ENCODE data around the gene TXK. TPM values are rescaled to one million over a fixed set of nuclear protein-coding genes. Genes with fewer than 3 reads are reported as not detected.

TXK gene
- polyA plus RNA-seq, 1 donor = 4.9 TPM

GRCh38 chr4:48138511-48138910 is 4.5 kb upstream of the TXK start:
- DNase-seq = no peak
- Histone ChIP-seq H3K27ac (ENCODE audit: low read length) (no peak overlapping the region), H3K27me3 (ENCODE audit: control insufficient read depth, insufficient read depth, low read length) (no peaks in the 10 kb centered on the region), H3K9me3 (ENCODE audit: control insufficient read depth, low read depth, low read length) (no peaks in the 10 kb centered on the region), H3K4me1 (ENCODE audit: control insufficient read depth, insufficient read depth, low read length) (no peaks in the 10 kb centered on the region), H3K4me3 (ENCODE audit: low read length) (no peak overlapping the region), H3K36me3 (ENCODE audit: control insufficient read depth, insufficient read depth, low read length) (peaks cover 6% of the 10 kb centered on the region)
- 100% methylated on average over 2 of the region's 7 CpGs for WGBS (ENCODE audit: insufficient coverage, low lambda C conversion rate)

DNA sequence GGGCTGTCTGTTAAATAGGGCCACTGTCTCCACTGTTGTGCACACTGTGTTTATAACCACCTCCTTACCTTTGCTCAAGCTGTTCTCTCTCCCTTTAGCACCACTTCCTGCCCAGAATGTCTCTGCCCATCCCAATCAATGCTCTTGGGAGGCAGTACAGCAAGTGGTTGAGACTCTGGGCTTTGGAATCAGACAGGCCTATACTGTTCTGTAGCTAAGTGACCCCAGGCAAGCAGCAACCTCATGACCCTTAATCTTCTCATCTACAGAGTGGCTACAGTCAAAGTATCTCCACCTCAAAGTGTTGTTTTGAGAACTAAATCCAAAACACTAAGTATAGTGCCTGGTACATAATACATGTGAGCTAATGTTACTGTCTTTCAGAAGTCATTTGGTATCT is 3.8 kb upstream of the TXK start:
- Histone ChIP-seq H3K27ac (ENCODE audit: low read length) (no peak overlapping the region), H3K4me1 (ENCODE audit: control insufficient read depth, insufficient read depth, low read length) (no peaks in the 10 kb centered on the region), H3K9me3 (ENCODE audit: control insufficient read depth, low read depth, low read length) (no peaks in the 10 kb centered on the region), H3K27me3 (ENCODE audit: control insufficient read depth, insufficient read depth, low read length) (no peaks in the 10 kb centered on the region), H3K36me3 (ENCODE audit: control insufficient read depth, insufficient read depth, low read length) (peaks cover 6% of the 10 kb centered on the region), H3K4me3 (ENCODE audit: low read length) (no peak overlapping the region)
- no peak for DNase-seq

- Histone ChIP-seq H3K4me1 (ENCODE audit: control insufficient read depth, insufficient read depth, low read length) (peaks cover 5% of the 10 kb centered on the region), H3K27me3 (ENCODE audit: control insufficient read depth, insufficient read depth, low read length) (no peaks in the 10 kb centered on the region), H3K27ac (ENCODE audit: low read length) (no peak overlapping the region), H3K36me3 (ENCODE audit: control insufficient read depth, insufficient read depth, low read length) (peaks cover 6% of the 10 kb centered on the region), H3K4me3 (ENCODE audit: low read length) (no peak overlapping the region), H3K9me3 (ENCODE audit: control insufficient read depth, low read depth, low read length) (no peaks in the 10 kb centered on the region)
- DNase-seq = no peak
Measured at GRCh38 chr4:48133669-48134068, 381 bp downstream of the TXK start.

GRCh38 chr4:48131736-48132135 is 2.3 kb downstream of the TXK start:
- H3K36me3 ChIP-seq (ENCODE audit: control insufficient read depth, insufficient read depth, low read length) = peaks cover 6% of the 10 kb centered on the region
- WGBS (ENCODE audit: insufficient coverage, low lambda C conversion rate) = no CpG with 5 or more reads among the region's 4 CpGs
- H3K9me3 ChIP-seq (ENCODE audit: control insufficient read depth, low read depth, low read length) = no peaks in the 10 kb centered on the region
- no peaks in the 10 kb centered on the region for H3K27me3 ChIP-seq (ENCODE audit: control insufficient read depth, insufficient read depth, low read length)
- no peak overlapping the region for H3K27ac ChIP-seq (ENCODE audit: low read length)
- H3K4me1 ChIP-seq (ENCODE audit: control insufficient read depth, insufficient read depth, low read length) = peaks cover 5% of the 10 kb centered on the region
- H3K4me3 ChIP-seq (ENCODE audit: low read length) = no peak overlapping the region
- no peak for DNase-seq

- Histone ChIP-seq H3K4me1 (ENCODE audit: control insufficient read depth, insufficient read depth, low read length) (peaks cover 5% of the 10 kb centered on the region), H3K27ac (ENCODE audit: low read length) (no peak overlapping the region)
- no CpG with 5 or more reads among the region's 7 CpGs for WGBS (ENCODE audit: insufficient coverage, low lambda C conversion rate)
Measured at GRCh38 chr4:48130100-48130499, 4.0 kb downstream of the TXK start.

DNA sequence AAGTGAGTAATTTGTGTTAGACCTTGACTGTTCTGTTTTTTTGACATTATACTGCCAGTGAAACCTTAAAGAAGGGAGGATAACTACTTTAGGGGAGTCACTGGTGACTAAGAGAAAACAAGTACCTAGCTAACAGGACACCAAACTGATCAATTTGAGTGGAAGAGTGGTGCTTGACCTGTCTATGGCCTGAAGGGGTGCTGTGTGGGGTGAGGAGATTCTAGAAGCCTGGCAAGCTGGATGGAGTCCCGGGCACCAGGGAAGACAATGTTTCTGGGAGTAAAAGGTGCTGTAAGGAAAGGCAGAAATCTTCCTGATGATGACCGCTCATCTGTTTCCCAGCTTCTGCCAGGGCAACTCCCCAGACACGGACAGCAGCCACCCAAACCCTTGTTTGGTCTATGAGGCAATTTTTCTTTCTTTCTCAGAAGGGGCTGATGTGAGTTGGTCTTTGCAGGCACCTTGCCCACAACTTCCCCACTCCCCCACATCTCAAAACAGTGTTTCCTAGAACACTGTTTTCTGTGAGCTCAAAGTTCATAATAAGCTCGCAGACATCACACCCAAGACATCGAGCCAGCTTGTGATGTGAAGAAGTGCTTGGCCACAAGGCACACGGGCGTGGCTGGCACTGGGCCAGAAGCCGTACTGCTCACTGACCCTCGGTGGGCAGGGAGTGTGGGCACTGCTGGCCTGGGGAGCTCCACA is 4.6 kb downstream of the TXK start:
- Histone ChIP-seq H3K4me3 (ENCODE audit: low read length) (no peak overlapping the region), H3K4me1 (ENCODE audit: control insufficient read depth, insufficient read depth, low read length) (peaks cover 5% of the 10 kb centered on the region), H3K36me3 (ENCODE audit: control insufficient read depth, insufficient read depth, low read length) (no peaks in the 10 kb centered on the region), H3K27ac (ENCODE audit: low read length) (no peak overlapping the region), H3K27me3 (ENCODE audit: control insufficient read depth, insufficient read depth, low read length) (no peaks in the 10 kb centered on the region), H3K9me3 (ENCODE audit: control insufficient read depth, low read depth, low read length) (no peaks in the 10 kb centered on the region)
- no CpG with 5 or more reads among the region's 9 CpGs for WGBS (ENCODE audit: insufficient coverage, low lambda C conversion rate)
- peak; percentile 19 to 57 for DNase-seq

More at GRCh38 chr4:48130100-48130499, 4.0 kb downstream of the TXK start:
- Histone ChIP-seq H3K36me3 (ENCODE audit: control insufficient read depth, insufficient read depth, low read length) (no peaks in the 10 kb centered on the region), H3K9me3 (ENCODE audit: control insufficient read depth, low read depth, low read length) (no peaks in the 10 kb centered on the region), H3K4me3 (ENCODE audit: low read length) (no peak overlapping the region), H3K27me3 (ENCODE audit: control insufficient read depth, insufficient read depth, low read length) (no peaks in the 10 kb centered on the region)
- no peak for DNase-seq

DNA sequence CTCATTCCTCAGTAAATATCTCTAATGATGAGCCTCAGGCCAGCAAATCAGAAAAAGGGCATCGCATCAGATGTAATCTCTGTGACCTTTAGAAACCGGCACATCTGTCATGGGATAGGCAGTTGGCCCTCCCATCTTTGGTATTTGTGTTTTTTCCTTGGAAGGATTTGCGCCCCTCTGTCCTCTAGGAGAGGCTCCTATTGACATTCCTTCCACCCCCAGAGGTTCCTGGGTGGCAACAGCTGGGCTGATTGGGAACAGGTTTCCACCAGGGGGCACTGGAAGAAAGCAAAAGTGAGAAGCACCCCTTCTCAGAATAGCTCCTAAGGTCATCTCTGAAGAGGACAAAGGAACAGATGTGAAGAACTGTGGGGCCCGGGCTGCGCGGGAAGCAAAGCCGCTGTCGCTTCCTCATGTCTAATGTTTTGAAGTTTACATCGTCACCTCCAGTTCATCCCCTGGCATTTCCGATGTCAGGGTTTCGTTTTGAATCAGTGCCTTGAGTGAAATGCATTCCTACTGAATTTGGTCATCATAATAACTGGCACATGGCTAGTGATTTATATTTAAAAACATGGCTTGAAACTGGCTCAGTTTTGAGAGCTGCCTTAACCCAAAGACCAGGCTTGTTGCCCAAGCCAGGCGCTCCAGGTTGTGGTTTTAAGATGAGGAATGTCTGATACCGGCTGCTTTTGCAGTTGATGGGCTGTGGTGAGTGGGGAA is 6.2 kb downstream of the TXK start:
- WGBS (ENCODE audit: insufficient coverage, low lambda C conversion rate) = no CpG with 5 or more reads among the region's 13 CpGs
- H3K4me3 ChIP-seq (ENCODE audit: low read length) = no peak overlapping the region
- H3K36me3 ChIP-seq (ENCODE audit: control insufficient read depth, insufficient read depth, low read length) = no peaks in the 10 kb centered on the region
- H3K4me1 ChIP-seq (ENCODE audit: control insufficient read depth, insufficient read depth, low read length) = peaks cover 5% of the 10 kb centered on the region
- H3K9me3 ChIP-seq (ENCODE audit: control insufficient read depth, low read depth, low read length) = no peaks in the 10 kb centered on the region
- H3K27me3 ChIP-seq (ENCODE audit: control insufficient read depth, insufficient read depth, low read length) = peaks cover 2% of the 10 kb centered on the region
- no peak overlapping the region for H3K27ac ChIP-seq (ENCODE audit: low read length)
- peak; percentile 28 to 59 for DNase-seq

GRCh38 chr4:48127231-48127630 is 6.8 kb downstream of the TXK start:
- no peak overlapping the region for H3K4me3 ChIP-seq (ENCODE audit: low read length)
- H3K9me3 ChIP-seq (ENCODE audit: control insufficient read depth, low read depth, low read length) = no peaks in the 10 kb centered on the region
- no peak overlapping the region for H3K27ac ChIP-seq (ENCODE audit: low read length)
- H3K36me3 ChIP-seq (ENCODE audit: control insufficient read depth, insufficient read depth, low read length) = no peaks in the 10 kb centered on the region
- H3K27me3 ChIP-seq (ENCODE audit: control insufficient read depth, insufficient read depth, low read length) = peaks cover 2% of the 10 kb centered on the region
- no peak for DNase-seq
- H3K4me1 ChIP-seq (ENCODE audit: control insufficient read depth, insufficient read depth, low read length) = peaks cover 5% of the 10 kb centered on the region
- no CpG with 5 or more reads among the region's 3 CpGs for WGBS (ENCODE audit: insufficient coverage, low lambda C conversion rate)

DNA sequence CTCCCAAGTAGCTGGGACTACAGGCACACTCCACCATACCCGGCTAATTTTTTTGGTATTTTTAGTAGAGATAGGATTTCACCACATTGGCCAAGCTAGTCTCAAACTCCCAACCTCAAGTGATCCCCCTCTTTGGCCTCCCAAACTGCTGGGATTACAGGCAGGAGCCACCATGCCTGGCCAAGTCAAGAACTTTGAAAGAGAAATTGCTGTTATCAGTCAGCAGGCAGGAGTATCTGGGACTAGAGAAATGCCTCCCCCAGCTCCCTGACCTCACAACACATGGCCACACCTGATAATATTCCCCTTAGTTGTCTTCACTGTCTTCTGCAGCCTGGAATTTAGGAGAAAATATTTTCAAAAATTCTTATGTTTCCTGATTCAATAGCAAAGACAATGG is 7.4 kb downstream of the TXK start:
- peaks cover 2% of the 10 kb centered on the region for H3K27me3 ChIP-seq (ENCODE audit: control insufficient read depth, insufficient read depth, low read length)
- no CpG with 5 or more reads among the region's 1 CpG for WGBS (ENCODE audit: insufficient coverage, low lambda C conversion rate)
- H3K27ac ChIP-seq (ENCODE audit: low read length) = no peak overlapping the region
- H3K9me3 ChIP-seq (ENCODE audit: control insufficient read depth, low read depth, low read length) = no peaks in the 10 kb centered on the region
- H3K36me3 ChIP-seq (ENCODE audit: control insufficient read depth, insufficient read depth, low read length) = no peaks in the 10 kb centered on the region
- peaks cover 5% of the 10 kb centered on the region for H3K4me1 ChIP-seq (ENCODE audit: control insufficient read depth, insufficient read depth, low read length)
- DNase-seq = no peak
- H3K4me3 ChIP-seq (ENCODE audit: low read length) = no peak overlapping the region

GRCh38 chr4:48124870-48125269 is 9.2 kb downstream of the TXK start:
- Histone ChIP-seq H3K9me3 (ENCODE audit: control insufficient read depth, low read depth, low read length) (no peaks in the 10 kb centered on the region), H3K27ac (ENCODE audit: low read length) (no peak overlapping the region), H3K4me1 (ENCODE audit: control insufficient read depth, insufficient read depth, low read length) (peaks cover 5% of the 10 kb centered on the region), H3K36me3 (ENCODE audit: control insufficient read depth, insufficient read depth, low read length) (no peaks in the 10 kb centered on the region), H3K4me3 (ENCODE audit: low read length) (no peak overlapping the region), H3K27me3 (ENCODE audit: control insufficient read depth, insufficient read depth, low read length) (peaks cover 2% of the 10 kb centered on the region)
- no peak for DNase-seq
- WGBS (ENCODE audit: insufficient coverage, low lambda C conversion rate) = no CpG with 5 or more reads among the region's 2 CpGs

- no peaks in the 10 kb centered on the region for H3K36me3 ChIP-seq (ENCODE audit: control insufficient read depth, insufficient read depth, low read length)
- 50% methylated on average over 1 of the region's 1 CpG for WGBS (ENCODE audit: insufficient coverage, low lambda C conversion rate)
- no peaks in the 10 kb centered on the region for H3K9me3 ChIP-seq (ENCODE audit: control insufficient read depth, low read depth, low read length)
Measured at GRCh38 chr4:48122756-48123155, 11.3 kb downstream of the TXK start.

More at GRCh38 chr4:48122756-48123155, 11.3 kb downstream of the TXK start:
- Histone ChIP-seq H3K4me1 (ENCODE audit: control insufficient read depth, insufficient read depth, low read length) (no peaks in the 10 kb centered on the region), H3K27ac (ENCODE audit: low read length) (no peak overlapping the region), H3K27me3 (ENCODE audit: control insufficient read depth, insufficient read depth, low read length) (peaks cover 2% of the 10 kb centered on the region), H3K4me3 (ENCODE audit: low read length) (no peak overlapping the region)
- DNase-seq = no peak
